Measurements from ENCODE around the gene DLEC1.
"Not testable (repeated sequence)": the region's sequence is repeated elsewhere in the genome, so short reads cannot be mapped to it uniquely, and the experiment has no call there.

DLEC1 gene

GRCh38 chr3:38020342-38020726 is 18.7 kb upstream of the DLEC1 start:
- no peak for DNase-seq

GRCh38 chr3:38021196-38021595 is 17.8 kb upstream of the DLEC1 start:
- DNase-seq, result no peak

GRCh38 chr3:38022301-38022700 is 16.7 kb upstream of the DLEC1 start:
- DNase-seq, result no peak

- DNase-seq, result no peak
Observed at GRCh38 chr3:38022896-38023709, 15.9 kb upstream of the DLEC1 start.

- DNase-seq, result no peak
Observed at GRCh38 chr3:38026856-38027255, 12.2 kb upstream of the DLEC1 start.

- no peak for DNase-seq
Observed at GRCh38 chr3:38027466-38028465, 11.2 kb upstream of the DLEC1 start.

- no peak for DNase-seq
Observed at GRCh38 chr3:38028621-38029361, 10.2 kb upstream of the DLEC1 start.

- no peak for DNase-seq
Observed at GRCh38 chr3:38029400-38030125, 9.4 kb upstream of the DLEC1 start, which contains the start of gene PLCD1. TSS of gene PLCD1 (minus strand) at chr3:38029642. CDS start at chr3:38029539, 103 bp downstream.

GRCh38 chr3:38030126-38031021 is 8.6 kb upstream of the DLEC1 start:
- no peak for DNase-seq

- DNase-seq, result peak; percentile 59
Observed at GRCh38 chr3:38031022-38031994, 7.7 kb upstream of the DLEC1 start.

- no peak for DNase-seq
Observed at GRCh38 chr3:38032328-38032865, 6.6 kb upstream of the DLEC1 start.

GRCh38 chr3:38033586-38033985 is 5.4 kb upstream of the DLEC1 start:
- not testable (repeated sequence) for DNase-seq

GRCh38 chr3:38034335-38034734 is 4.7 kb upstream of the DLEC1 start:
- DNase-seq, result not testable (repeated sequence)

GRCh38 chr3:38036286-38036685 is 2.7 kb upstream of the DLEC1 start:
- DNase-seq, result no peak

GRCh38 chr3:38036906-38037305 is 2.1 kb upstream of the DLEC1 start:
- no peak for DNase-seq

- no peak for DNase-seq
Observed at GRCh38 chr3:38038447-38038911, 529 bp upstream of the DLEC1 start.

GRCh38 chr3:38039899-38040261 is 872 bp downstream of the DLEC1 start:
- DNase-seq, result peak; percentile 55

GRCh38 chr3:38040401-38040800 is 1.4 kb downstream of the DLEC1 start:
- DNase-seq, result no peak

- DNase-seq, result no peak
Observed at GRCh38 chr3:38043486-38043885, 4.5 kb downstream of the DLEC1 start.
